Neural progenitor cell (in vitro differentiated cells): ENCODE measurements around the gene CASTOR1. TPM values are rescaled to one million over a fixed set of nuclear protein-coding genes. Genes with fewer than 3 reads are reported as not detected.

Experiments
- DNase-seq: peaks from one replicate; pipeline ENCODE4 v3.0.0-alpha.2; 2016; ENCODE audit warnings: low spot score
- H2AFZ ChIP-seq: fragments of 200-600 bp; sonication (generic); replicated peaks from 2 replicates; pipeline ENCODE4 v1.6.1; 2016; ENCODE audit warnings: antibody characterized with exemption
- H3F3A ChIP-seq: fragments of 200-600 bp; sonication (generic); 2 replicates; pipeline ENCODE4 v1.6.1; 2016; ENCODE audit warnings: antibody characterized with exemption, low read depth
- H3K27ac ChIP-seq: fragments of 200-600 bp; sonication (generic); 2 replicates; pipeline ENCODE4 v1.5.1; 2016; ENCODE audit warnings: mild to moderate bottlenecking
- H3K27me3 ChIP-seq: fragments of 200-600 bp; sonication (generic); 2 replicates; pipeline ENCODE4 v1.6.1; 2016; ENCODE audit warnings: mild to moderate bottlenecking, moderate library complexity
- H3K36me3 ChIP-seq: fragments of 200-600 bp; sonication (generic); 2 replicates; pipeline ENCODE4 v1.5.1; 2016
- H3K4me1 ChIP-seq: fragments of 200-600 bp; sonication (generic); 2 replicates; pipeline ENCODE4 v1.6.1; 2016; ENCODE audit warnings: mixed run types
- H3K4me2 ChIP-seq: fragments of 200-600 bp; sonication (generic); 2 replicates; pipeline ENCODE4 v1.6.1; 2016
- H3K4me3 ChIP-seq: fragments of 200-600 bp; sonication (generic); 2 replicates; pipeline ENCODE4 v1.5.1; 2016
- H3K79me2 ChIP-seq: fragments of 200-600 bp; sonication (generic); 2 replicates; pipeline ENCODE4 v1.6.1; 2016; ENCODE audit warnings: low read depth
- H3K9ac ChIP-seq: fragments of 200-600 bp; sonication (generic); 2 replicates; pipeline ENCODE4 v1.6.1; 2016
- H3K9me3 ChIP-seq: fragments of 200-600 bp; sonication (generic); 2 replicates; pipeline ENCODE4 v1.5.1; 2016; ENCODE audit warnings: low read depth
- H4K20me1 ChIP-seq: fragments of 200-600 bp; sonication (generic); 2 replicates; pipeline ENCODE4 v1.6.1; 2016; ENCODE audit warnings: low read depth
- H3K27ac Mint-ChIP-seq: 3 replicates; pipeline ENCODE4 v1.8.0; 2021; ENCODE audit warnings: mixed read lengths
- H3K27me3 Mint-ChIP-seq: 2 replicates; pipeline ENCODE4 v1.8.0; 2022; ENCODE audit warnings: low read depth, mild to moderate bottlenecking, inconsistent platforms, moderate library complexity, mixed read lengths; ENCODE audit not compliant: insufficient read depth
- H3K36me3 Mint-ChIP-seq: 3 replicates; pipeline ENCODE4 v1.8.0; 2021; ENCODE audit warnings: mixed read lengths
- H3K4me1 Mint-ChIP-seq: 3 replicates; pipeline ENCODE4 v1.8.0; 2021; ENCODE audit warnings: mixed read lengths
- H3K4me3 Mint-ChIP-seq: 3 replicates; pipeline ENCODE4 v1.8.0; 2021; ENCODE audit warnings: mild to moderate bottlenecking, moderate library complexity, mixed read lengths
- H3K9me3 Mint-ChIP-seq: 3 replicates; pipeline ENCODE4 v1.8.0; 2020; ENCODE audit warnings: mixed read lengths
- CTCF ChIP-seq: fragments of 200-600 bp; sonication (generic); IDR thresholded peaks from 2 replicates; pipeline ENCODE4 v1.5.1; 2017; ENCODE audit warnings: antibody characterized with exemption, mild to moderate bottlenecking
- EZH2 ChIP-seq: fragments of 200-600 bp; sonication (generic); IDR thresholded peaks from 2 replicates; pipeline ENCODE4 v1.6.1; 2017; ENCODE audit warnings: antibody characterized with exemption, mild to moderate bottlenecking, moderate library complexity
- EZH2phosphoT487 ChIP-seq: fragments of 200-600 bp; sonication (generic); IDR thresholded peaks from 2 replicates; pipeline ENCODE4 v1.6.1; 2017; ENCODE audit warnings: antibody characterized with exemption
- total RNA-seq: library from RNA; depleted of rRNA; stranded (reverse); fragments of >200 nt; gene quantifications from 2 replicates; pipeline ENCODE4 v1.2.3, GENCODE V29; 2015; ENCODE audit warnings: low replicate concordance

CASTOR1 gene
- total RNA-seq, 1 donor from 2014 or later = 6.2 TPM

- H3K4me1 ChIP-seq = peaks cover 14% of the 10 kb centered on the region
- H3F3A ChIP-seq = no peaks in the 10 kb centered on the region
- H3K9me3 Mint-ChIP-seq = no peaks in the 10 kb centered on the region
- no peaks in the 10 kb centered on the region for H3K9me3 ChIP-seq
- no peak overlapping the region for H3K4me3 ChIP-seq
- DNase-seq = no peak
- no peaks in the 10 kb centered on the region for H3K36me3 ChIP-seq
- peaks cover 38% of the 10 kb centered on the region for H3K4me1 Mint-ChIP-seq
- peak overlapping the region; percentile 20 for H3K4me3 Mint-ChIP-seq
- TF ChIP-seq CTCF (no peak), EZH2phosphoT487 (no peak), EZH2 (no peak)
- H3K4me2 ChIP-seq = no peak overlapping the region
- peaks cover 30% of the 10 kb centered on the region for H3K27me3 ChIP-seq
- no peak overlapping the region for H3K27ac ChIP-seq
- H3K27ac Mint-ChIP-seq = peak overlapping the region; percentile 35
- H4K20me1 ChIP-seq = no peaks in the 10 kb centered on the region
- no peak overlapping the region for H2AFZ ChIP-seq
- no peaks in the 10 kb centered on the region for H3K36me3 Mint-ChIP-seq
- no peak overlapping the region for H3K9ac ChIP-seq
- no peaks in the 10 kb centered on the region for H3K79me2 ChIP-seq
- peaks cover 30% of the 10 kb centered on the region for H3K27me3 Mint-ChIP-seq
Observed at GRCh38 chr22:30248484-30248883, 40.8 kb downstream of the CASTOR1 start.

GRCh38 chr22:30247974-30248373, 41.3 kb downstream of the CASTOR1 start:
- Histone ChIP-seq H3K4me2 (no peak overlapping the region), H3K27me3 (peaks cover 30% of the 10 kb centered on the region), H3K9me3 (no peaks in the 10 kb centered on the region), H3F3A (no peaks in the 10 kb centered on the region), H3K9ac (no peak overlapping the region), H2AFZ (no peak overlapping the region), H3K27ac (no peak overlapping the region), H3K4me3 (no peak overlapping the region), H4K20me1 (no peaks in the 10 kb centered on the region), H3K36me3 (no peaks in the 10 kb centered on the region), H3K79me2 (no peaks in the 10 kb centered on the region), H3K4me1 (peaks cover 14% of the 10 kb centered on the region)
- no peaks in the 10 kb centered on the region for H3K36me3 Mint-ChIP-seq
- H3K27ac Mint-ChIP-seq = no peak overlapping the region
- no peak for DNase-seq
- peaks cover 30% of the 10 kb centered on the region for H3K27me3 Mint-ChIP-seq
- no peak overlapping the region for H3K4me3 Mint-ChIP-seq
- TF ChIP-seq EZH2phosphoT487 (no peak), EZH2 (no peak)
- H3K9me3 Mint-ChIP-seq = no peaks in the 10 kb centered on the region
- H3K4me1 Mint-ChIP-seq = peaks cover 35% of the 10 kb centered on the region

GRCh38 chr22:30247561-30247960, 41.7 kb downstream of the CASTOR1 start:
- no peak overlapping the region for H3K4me2 ChIP-seq
- H3K4me1 Mint-ChIP-seq = peaks cover 31% of the 10 kb centered on the region
- no peaks in the 10 kb centered on the region for H3K36me3 Mint-ChIP-seq
- H4K20me1 ChIP-seq = no peaks in the 10 kb centered on the region
- H3K9me3 Mint-ChIP-seq = no peaks in the 10 kb centered on the region
- H3K36me3 ChIP-seq = no peaks in the 10 kb centered on the region
- no peak overlapping the region for H3K27ac ChIP-seq
- peaks cover 30% of the 10 kb centered on the region for H3K27me3 Mint-ChIP-seq
- DNase-seq = no peak
- H3K9ac ChIP-seq = no peak overlapping the region
- no peak for TF ChIP-seq CTCF
- no peak for TF ChIP-seq EZH2phosphoT487
- no peak for TF ChIP-seq EZH2
- H2AFZ ChIP-seq = no peak overlapping the region
- no peak overlapping the region for H3K27ac Mint-ChIP-seq
- H3K9me3 ChIP-seq = no peaks in the 10 kb centered on the region
- H3K4me1 ChIP-seq = peaks cover 14% of the 10 kb centered on the region
- H3K79me2 ChIP-seq = no peaks in the 10 kb centered on the region
- H3K4me3 ChIP-seq = no peak overlapping the region
- peaks cover 30% of the 10 kb centered on the region for H3K27me3 ChIP-seq
- no peak overlapping the region for H3K4me3 Mint-ChIP-seq
- H3F3A ChIP-seq = no peaks in the 10 kb centered on the region

GRCh38 chr22:30246814-30247376, 42.4 kb downstream of the CASTOR1 start:
- Histone ChIP-seq H3K9me3 (no peaks in the 10 kb centered on the region), H3K36me3 (no peaks in the 10 kb centered on the region), H4K20me1 (no peaks in the 10 kb centered on the region), H3K4me3 (peak overlapping the region; percentile 55), H3K27ac (no peak overlapping the region), H2AFZ (peak overlapping the region; percentile 96), H3K4me2 (peak overlapping the region; percentile 97), H3F3A (no peaks in the 10 kb centered on the region), H3K9ac (no peak overlapping the region), H3K4me1 (peaks cover 14% of the 10 kb centered on the region), H3K27me3 (peaks cover 30% of the 10 kb centered on the region), H3K79me2 (no peaks in the 10 kb centered on the region)
- H3K9me3 Mint-ChIP-seq = no peaks in the 10 kb centered on the region
- H3K27ac Mint-ChIP-seq = no peak overlapping the region
- peaks cover 27% of the 10 kb centered on the region for H3K4me1 Mint-ChIP-seq
- H3K4me3 Mint-ChIP-seq = peak overlapping the region; percentile 79
- no peak for DNase-seq
- H3K36me3 Mint-ChIP-seq = no peaks in the 10 kb centered on the region
- H3K27me3 Mint-ChIP-seq = peaks cover 30% of the 10 kb centered on the region
- TF ChIP-seq EZH2phosphoT487 (peak; percentile 1), CTCF (no peak), EZH2 (peak; percentile 25)
